COR-L47 (cell line): ENCODE results near the gene TP53TG3C.
"Not testable (repeated sequence)": the region's sequence is repeated elsewhere in the genome, so short reads cannot be mapped to it uniquely, and the experiment has no call there.

Experiments
- DNase-seq: peaks from one replicate; lab custom pipeline; 2025; lab: John Stamatoyannopoulos, UW

Gene TP53TG3C

GRCh38 chr16:33193926-33194325 lies at the start of gene TP53TG3C:
Gene TP53TG3C, plus strand, starts transcription at chr16:33194226. Its CDS starts 68 bp downstream, at chr16:33194294.
- not testable (repeated sequence) for DNase-seq
